GM21423 (cell line): ENCODE results near the gene CEP162.
A peak's percentile ranks its signal among the peaks of the same experiment; 100 is the strongest.
"Not testable (repeated sequence)": the region's sequence is repeated elsewhere in the genome, so short reads cannot be mapped to it uniquely, and the experiment has no call there.

Experiments
- ATAC-seq: cut with Tn5 transposase; IDR thresholded peaks from one replicate; pipeline ENCODE4 v1.9.1; 2021; ENCODE audit warnings: mild to moderate bottlenecking, moderate library complexity; ENCODE audit not compliant: unreplicated experiment

Gene CEP162

DNA sequence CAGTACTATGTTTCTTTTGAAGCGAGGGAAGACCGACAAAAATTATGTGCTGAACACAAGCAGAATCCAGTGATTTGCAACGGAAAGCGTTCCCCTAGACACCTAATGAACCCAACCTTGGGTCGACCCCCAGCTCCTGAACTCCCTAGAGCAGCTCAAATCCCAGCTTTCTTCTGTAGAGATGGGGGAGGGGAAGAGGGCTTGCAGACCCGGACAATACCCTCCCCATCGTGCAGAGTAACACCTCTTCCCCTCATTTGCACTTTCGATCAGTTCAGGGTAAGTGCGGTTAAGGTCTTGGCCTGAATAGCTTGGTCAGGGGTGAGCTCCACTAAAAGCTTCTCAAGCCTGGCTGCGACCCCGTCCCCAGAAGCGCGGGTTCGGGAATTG lies 404 bp downstream of the CEP162 start:
- ATAC-seq, result peak; percentile 11

DNA sequence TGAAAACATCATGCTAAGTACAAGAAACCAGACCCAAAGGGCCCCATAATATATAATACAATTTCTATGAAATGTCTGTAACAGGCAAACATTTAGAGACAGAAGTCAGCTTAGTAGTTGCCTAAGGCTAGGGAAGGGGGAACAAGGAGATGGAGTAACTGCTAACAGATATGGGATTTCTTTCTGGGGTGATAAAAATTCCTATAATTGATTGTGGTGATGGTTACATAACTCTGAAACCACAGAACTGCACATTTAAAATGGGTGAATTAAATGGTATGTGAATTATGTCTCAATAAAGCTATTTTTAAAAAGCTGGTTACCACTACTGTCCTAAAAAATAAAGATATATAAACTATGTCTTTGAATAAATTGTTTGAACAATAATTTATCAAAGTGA lies 3.2 kb downstream of the CEP162 start:
- ATAC-seq, result no peak

DNA sequence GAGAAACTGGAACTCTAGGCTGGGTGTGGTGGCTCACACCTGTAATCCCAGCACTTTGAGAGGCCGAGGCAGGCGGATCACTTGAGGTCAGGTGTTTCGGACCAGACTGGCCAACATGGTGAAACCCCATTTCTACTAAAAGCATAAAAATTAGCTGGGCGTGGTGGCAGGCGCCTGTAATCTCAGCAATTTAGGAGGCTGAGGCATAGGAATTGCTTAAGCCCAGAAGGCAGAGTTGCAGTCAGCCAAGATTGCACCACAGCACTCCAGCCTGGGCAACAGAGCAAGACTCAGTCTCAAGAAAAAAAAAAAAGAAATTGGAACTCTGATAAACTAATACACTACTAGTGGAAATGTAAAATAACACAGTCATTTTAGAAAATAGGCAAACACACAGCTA lies 3.8 kb downstream of the CEP162 start:
- not testable (repeated sequence) for ATAC-seq

- no peak for ATAC-seq
These were observed 5.0 kb downstream of the CEP162 start for GRCh38 chr6:84222426-84222825.

GRCh38 chr6:84220809-84221409 lies 6.5 kb downstream of the CEP162 start:
- ATAC-seq, result no peak

DNA sequence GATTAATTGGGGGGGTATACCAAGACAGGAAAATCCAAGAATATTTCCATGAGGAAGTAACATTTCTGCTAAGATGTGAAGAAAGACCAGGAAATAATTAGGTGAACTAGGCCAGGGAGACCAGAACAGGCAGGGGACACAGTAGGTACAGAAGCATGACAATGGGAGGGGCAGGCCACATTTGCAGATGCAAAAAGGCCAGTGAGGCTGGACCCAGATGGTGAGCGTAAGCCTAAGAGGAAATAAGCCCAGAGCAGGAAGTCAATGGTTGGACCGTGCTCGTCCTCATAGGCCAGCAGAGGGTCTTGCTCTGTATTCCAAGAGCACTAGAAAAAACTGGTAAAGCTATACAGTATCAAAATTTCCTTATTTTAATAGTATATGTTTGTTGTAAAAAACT lies 9.4 kb downstream of the CEP162 start:
- ATAC-seq, result no peak

DNA sequence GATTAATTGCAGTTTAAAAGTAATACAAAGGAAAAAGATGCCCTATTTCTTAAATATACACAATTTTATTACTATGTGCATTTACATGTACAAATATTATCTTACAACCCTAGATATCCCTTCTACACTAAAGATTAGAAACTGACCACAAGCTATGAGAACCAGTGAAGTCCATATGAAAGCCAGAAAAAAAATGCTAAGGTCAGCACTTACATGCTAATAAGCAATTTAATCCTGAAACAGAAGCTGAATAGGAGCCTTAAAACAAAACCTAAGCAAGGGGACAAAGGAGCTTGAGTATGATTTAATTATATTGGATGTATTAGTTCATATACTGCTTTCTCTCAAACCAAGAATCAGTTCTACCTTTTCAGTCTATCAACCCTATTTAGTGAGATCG lies 14.2 kb downstream of the CEP162 start:
- no peak for ATAC-seq

DNA sequence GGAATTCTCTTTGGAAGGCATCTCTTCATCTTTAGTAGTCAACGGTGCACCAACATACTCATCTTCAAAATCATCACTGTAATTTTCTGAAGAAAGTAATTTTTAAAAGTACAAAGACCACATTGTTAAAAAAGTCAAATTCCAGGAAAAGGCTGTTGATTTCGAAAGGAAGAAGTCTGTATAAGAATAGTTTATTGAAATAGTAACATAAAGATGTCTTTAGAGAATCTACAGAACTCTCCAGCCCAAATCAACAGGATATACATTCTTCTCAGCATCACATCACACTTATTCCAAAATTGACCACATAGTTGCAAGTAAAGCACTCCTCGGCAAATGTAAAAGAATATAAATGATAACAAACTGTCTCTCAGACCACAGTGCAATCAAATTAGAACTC lies 23.4 kb downstream of the CEP162 start:
- ATAC-seq, result no peak

DNA sequence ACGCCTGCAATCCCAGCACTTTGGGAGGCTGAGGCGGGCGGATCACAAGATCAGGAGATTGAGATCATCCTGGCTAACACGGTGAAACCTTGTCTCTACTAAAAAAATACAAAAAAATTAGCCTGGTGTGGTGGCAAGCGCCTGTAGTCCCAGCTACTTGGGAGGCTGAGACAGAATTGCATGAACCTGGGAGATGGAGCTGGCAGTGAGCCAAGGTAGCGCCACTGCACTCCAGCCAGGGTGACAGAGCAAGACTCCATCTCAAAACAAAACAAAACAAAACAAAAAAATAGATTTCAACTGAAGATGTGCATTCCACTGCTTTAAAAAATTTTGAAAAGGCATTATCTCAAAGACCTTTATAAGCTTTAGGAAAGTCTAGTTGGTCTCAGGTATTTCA lies 27.5 kb downstream of the CEP162 start:
- not testable (repeated sequence) for ATAC-seq

DNA sequence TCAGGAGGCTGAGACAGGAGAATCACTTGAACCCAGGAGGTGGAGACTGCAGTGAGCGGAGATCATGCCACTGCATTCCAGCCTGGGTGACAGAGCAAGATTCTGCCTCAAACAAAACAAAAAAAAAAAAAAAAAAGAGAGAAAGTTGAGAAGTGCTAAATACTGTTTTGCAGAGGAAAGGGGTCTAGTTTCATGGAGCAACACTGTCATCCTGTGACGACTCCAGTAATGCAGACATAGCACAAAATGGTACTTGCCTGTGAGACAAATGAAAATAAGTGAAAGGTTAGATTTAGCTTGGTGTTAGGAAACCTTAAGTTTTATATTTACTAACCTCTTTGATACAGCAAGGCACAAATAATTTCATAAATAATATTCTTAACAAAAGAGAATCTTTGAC lies 29.7 kb downstream of the CEP162 start:
- ATAC-seq, result no peak

DNA sequence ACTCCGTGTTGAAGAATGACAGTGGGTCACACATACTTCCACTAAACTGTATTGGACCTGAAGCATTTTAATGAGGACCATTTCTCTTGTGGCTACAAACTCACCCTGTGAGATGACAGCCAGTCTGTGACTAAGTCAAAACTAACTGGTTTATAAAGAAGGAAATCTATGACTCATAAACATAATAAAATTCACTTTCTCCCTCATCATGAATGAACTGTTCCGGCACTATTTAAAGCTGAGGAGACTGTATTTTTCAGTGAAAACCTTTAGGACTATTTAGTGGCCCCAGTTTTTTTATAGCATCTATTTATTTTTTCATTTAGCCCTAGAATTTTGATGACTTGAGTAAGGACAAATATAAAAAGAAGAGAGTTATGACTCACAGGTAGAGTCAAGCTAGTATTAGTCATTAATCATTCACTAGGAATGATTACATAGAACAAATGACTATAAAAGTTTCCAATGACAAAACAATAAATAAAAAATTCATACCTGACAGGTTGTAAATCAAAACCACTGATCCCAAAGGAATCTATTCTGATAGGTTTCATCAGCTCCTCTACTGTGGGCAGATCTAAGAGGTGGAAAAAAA lies 34.2 kb downstream of the CEP162 start:
- no peak for ATAC-seq

GRCh38 chr6:84191802-84192201 lies 35.6 kb downstream of the CEP162 start:
- no peak for ATAC-seq

DNA sequence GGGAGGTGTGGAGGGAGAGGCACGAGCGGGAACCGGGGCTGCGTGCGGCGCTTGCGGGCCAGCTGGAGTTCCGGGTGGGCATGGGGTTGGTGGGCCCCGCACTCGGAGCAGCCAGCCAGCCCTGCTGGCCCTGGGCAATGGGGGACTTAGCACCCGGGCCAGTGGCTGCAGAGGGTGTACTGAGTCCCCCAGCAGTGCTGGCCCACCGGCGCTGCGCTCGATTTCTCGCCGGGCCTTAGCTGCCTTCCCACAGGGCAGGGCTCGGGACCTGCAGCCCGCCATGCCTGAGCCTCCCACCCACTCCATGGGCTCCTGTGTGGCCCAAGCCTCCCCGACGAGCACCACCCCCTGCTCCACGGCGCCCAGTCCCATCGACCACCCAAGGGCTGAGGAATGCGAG lies 38.1 kb downstream of the CEP162 start:
- not testable (repeated sequence) for ATAC-seq

- no peak for ATAC-seq
These were observed 44.0 kb downstream of the CEP162 start for GRCh38 chr6:84183430-84183829.

DNA sequence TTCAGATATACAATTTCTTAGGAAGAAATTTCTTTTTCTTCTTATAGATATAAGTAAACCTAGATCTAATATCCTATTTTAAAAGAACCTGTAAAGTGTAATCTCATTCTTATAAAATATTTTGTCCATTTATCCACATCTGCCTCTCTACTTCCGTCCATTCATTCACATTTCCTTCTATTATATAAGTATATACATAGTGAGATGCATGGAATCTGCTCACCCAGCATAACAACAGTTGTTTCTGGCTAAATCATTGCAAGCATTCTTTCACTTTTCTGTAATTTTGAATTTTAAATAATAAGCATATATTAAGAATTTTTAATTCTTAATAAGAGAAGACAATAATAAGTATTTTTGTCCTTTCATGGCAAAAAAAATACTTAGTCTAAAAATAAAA lies 45.4 kb downstream of the CEP162 start:
- no peak for ATAC-seq

- ATAC-seq, result no peak
These were observed 50.2 kb downstream of the CEP162 start for GRCh38 chr6:84177241-84177640.

DNA sequence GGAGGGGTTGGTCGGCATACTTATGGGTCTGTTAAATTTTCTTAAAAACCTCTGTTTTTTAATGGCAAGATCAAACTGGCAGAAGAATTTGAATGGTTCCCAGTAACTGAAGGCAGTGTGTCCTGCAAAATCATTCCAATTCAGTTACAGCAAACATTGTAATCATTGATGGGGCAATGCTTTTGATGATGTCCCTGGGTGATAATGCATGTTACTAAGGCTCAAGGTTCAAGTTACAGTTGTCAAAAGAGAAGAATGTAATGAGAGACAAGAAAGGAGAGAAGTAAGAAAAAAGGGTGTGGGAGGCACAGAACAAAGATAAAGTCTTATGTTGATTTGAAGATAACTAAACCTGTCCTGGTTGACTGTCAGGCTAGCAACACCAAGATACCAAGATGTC lies 54.9 kb downstream of the CEP162 start:
- no peak for ATAC-seq

- ATAC-seq, result no peak
These were observed 55.4 kb downstream of the CEP162 start for GRCh38 chr6:84172080-84172479.

DNA sequence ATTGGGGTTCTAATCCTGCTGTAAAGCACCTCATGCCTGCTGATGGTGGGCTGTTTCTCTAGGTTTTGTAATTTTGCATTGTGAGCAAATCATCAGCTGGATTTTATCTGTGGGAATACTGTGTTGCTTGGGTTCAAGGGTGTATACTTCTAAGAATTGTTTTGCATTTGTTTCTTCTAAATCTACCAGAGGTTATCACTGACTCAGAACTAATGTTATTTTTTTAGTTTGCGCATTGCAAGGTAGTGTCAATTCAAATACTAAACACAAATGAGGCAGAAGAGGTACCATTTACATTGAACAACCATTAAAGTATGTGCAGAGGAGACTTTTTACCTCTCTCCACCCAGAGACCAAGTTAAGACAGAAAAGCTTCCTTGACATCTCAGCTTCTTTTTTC lies 60.0 kb downstream of the CEP162 start:
- no peak for ATAC-seq

GRCh38 chr6:84166395-84166794 lies 61.0 kb downstream of the CEP162 start:
- no peak for ATAC-seq

DNA sequence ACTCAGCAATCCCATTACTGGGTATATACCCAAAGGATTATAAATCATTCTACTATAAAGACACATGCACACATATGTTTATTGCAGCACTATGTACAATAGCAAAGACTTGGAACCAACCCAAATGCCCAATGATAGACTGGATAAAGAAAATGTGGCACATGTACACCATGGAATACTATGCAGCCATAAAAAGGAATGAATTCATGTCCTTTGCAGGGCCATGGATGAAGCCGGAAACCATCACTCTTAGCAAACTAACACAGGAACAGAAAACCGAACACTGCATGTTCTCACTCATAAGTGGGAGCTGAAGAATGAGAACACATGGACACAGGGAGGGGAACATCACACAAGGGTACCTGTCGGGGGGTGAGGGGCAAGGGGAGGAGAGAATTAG lies 63.1 kb downstream of the CEP162 start:
- not testable (repeated sequence) for ATAC-seq

DNA sequence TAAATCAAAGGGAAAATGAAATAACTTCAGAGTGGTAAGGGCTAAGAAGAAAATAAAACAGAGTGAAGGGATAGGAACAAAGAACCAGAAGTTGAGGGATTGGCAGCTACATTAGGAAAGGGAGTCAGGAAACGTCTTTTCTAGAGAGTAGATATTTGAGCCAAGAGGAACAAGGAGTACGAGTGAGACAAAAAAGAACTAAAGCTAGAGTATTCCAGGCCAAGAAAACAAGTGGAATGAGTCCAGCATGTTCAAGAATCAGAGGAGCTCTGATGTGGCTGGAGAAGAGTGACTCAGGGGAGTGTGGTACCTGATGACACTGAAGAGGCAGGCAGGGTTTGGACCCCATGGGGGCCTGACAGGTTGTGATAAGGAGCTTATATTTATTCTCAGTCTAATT lies 66.3 kb downstream of the CEP162 start:
- no peak for ATAC-seq

DNA sequence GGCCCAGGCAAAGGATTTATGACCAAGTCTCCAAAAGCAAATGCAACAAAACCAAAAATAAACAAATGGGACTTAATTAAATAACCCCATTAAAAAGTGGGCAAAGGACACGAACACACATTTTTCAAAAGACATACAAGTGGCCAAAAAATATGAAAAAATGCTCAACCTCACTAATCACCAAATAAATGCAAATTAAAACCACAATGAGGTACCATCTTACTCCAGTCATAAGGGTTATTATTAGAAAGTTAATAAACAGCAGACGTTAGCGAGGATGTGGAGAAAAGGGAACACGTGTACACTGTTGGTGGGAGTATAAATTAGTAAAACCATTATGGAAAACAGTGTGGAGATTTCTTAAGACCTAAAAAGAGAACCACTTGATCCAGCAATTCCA lies 71.1 kb downstream of the CEP162 start:
- ATAC-seq, result no peak
